DMS114 treated with DMSO at 0.1 percent for 48 hours (cell line): ENCODE results near the gene DHRS2.
"Not testable (repeated sequence)": the region's sequence is repeated elsewhere in the genome, so short reads cannot be mapped to it uniquely, and the experiment has no call there.

ENCODE experiments used
- DNase-seq: peaks from one replicate; lab custom pipeline; 2025; ENCODE audit not compliant: unreplicated experiment; lab: John Stamatoyannopoulos, UW

Gene DHRS2

DNA sequence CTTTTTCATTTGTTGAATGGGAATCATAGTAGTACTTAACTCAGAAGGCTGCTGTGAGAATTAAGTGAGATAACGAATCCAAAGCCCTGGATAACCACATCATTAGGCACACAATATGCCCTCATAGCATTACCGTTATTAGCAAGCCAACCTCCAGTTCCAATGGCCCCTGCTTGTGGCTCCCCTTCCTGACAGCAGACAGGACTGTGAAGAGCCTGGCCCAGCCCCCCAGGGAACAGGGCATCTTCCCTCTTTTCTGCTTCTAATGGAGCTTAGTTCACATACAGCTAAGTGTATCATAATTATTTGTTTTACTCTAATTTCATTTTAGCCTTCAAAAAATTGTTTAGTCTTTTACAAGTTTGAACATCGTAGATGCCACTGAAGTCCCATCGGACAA is 39.7 kb downstream of the DHRS2 start:
- DNase-seq, result no peak

DNA sequence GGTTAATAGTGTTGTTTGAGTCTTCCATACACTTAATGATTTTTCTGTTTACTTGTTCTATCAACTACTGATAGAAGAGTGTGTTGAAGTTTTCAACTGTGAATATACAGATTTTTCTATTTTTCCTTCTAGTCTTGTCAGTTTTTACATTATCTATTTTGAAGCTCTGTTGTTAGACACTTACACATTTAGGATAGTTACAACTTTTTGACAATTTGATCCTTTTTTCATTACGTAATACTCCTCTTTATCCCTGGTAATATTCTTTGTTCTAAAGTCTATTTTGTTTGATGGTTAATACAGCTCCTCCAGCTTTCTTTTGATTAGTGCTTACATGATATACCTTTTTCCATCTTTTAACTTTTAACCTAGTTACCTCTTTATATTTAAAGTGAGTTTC is 45.2 kb downstream of the DHRS2 start:
- DNase-seq, result no peak

GRCh38 chr14:23689709-23690514 is 53.7 kb downstream of the DHRS2 start:
- not testable (repeated sequence) for DNase-seq

GRCh38 chr14:23692416-23692815 is 56.3 kb downstream of the DHRS2 start:
- DNase-seq, result no peak

DNA sequence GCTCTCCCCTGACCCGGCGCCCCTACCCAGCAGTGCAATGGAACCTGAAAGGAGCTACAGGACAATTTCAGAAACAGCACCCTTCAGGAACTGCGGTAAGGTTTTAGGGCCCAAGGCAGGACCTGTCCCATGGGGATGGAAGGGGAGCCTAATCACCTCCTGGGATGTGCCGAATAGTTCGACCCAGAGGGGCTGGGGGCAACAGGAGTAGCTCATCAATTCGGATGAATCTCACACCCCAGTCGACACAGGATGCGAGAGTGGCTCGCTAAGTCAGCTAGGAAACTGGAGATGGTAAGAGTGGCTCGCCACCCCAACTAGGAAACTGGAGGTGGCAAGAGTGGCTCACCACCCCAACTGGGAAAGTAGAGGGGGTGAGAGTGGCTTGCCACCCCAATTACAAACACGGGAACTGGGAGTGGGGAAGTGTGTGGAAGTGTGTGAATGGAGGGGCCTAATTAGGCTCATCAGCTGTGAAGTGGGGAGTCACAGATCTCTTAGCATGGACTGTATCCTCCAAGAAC is 57.1 kb downstream of the DHRS2 start:
- no peak for DNase-seq

GRCh38 chr14:23694085-23694948 is 58.2 kb downstream of the DHRS2 start:
- DNase-seq, result no peak
